Activated CD8-positive, alpha-beta T cell treated with anti-CD3 and anti-CD28 coated beads for 36 hours (primary cell): ENCODE measurements around the gene PROM2. TPM values are rescaled to one million over a fixed set of nuclear protein-coding genes. Genes with fewer than 3 reads are reported as not detected.

Experiments
- ATAC-seq: fragments of 200-7000 bp; cut with Tn5 transposase; one replicate; pipeline ENCODE4 v1.10.0; 2021; ENCODE audit warnings: mild to moderate bottlenecking, moderate library complexity
- CTCF ChIA-PET: fragments of 350-600 bp; sonication (Branson Sonifier 250); formaldehyde crosslinking; loops from one replicate; lab custom pipeline; 2021; ENCODE audit warnings: antibody characterized with exemption; lab: Charles Lee
- POLR2A ChIA-PET: fragments of 350-600 bp; sonication (Branson Sonifier 250); formaldehyde crosslinking; loops from one replicate; lab custom pipeline; 2021; ENCODE audit warnings: antibody characterized with exemption; lab: Charles Lee
- DNase-seq: peaks from one replicate; pipeline ENCODE4 v3.0.0-alpha.2; 2020
- H3K27ac Mint-ChIP-seq: one replicate; pipeline ENCODE4 v1.8.0; 2021; ENCODE audit warnings: mild to moderate bottlenecking, mixed read lengths
- H3K27me3 Mint-ChIP-seq: one replicate; pipeline ENCODE4 v1.8.0; 2021; ENCODE audit warnings: mixed read lengths
- H3K36me3 Mint-ChIP-seq: one replicate; pipeline ENCODE4 v1.8.0; 2021; ENCODE audit warnings: low read depth, mixed read lengths
- H3K4me1 Mint-ChIP-seq: one replicate; pipeline ENCODE4 v1.8.0; 2021; ENCODE audit warnings: low read depth, mixed read lengths
- H3K4me3 Mint-ChIP-seq: one replicate; pipeline ENCODE4 v1.8.0; 2021; ENCODE audit warnings: mild to moderate bottlenecking, moderate library complexity, mixed read lengths
- H3K9me3 Mint-ChIP-seq: one replicate; pipeline ENCODE4 v1.8.0; 2021; ENCODE audit warnings: mixed read lengths
- CTCF ChIP-seq: fragments of 200-600 bp; IDR thresholded peaks from one replicate; pipeline ENCODE4 v1.8.0; 2022; ENCODE audit warnings: antibody characterized with exemption, mild to moderate bottlenecking
- intact Hi-C: fragments of 100-400 bp; cut with micrococcal nuclease; formaldehyde crosslinking; loops from one replicate; pipeline ENCODE4 v1.10.0; 2022
- total RNA-seq, 2 experiments: library from RNA; stranded (reverse); gene quantifications; one replicate each; pipeline ENCODE4 v1.2.3, GENCODE V29; 2021

Gene PROM2
- total RNA-seq, 2 experiments from 2014 or later: 0.47 to 1.2 TPM

GRCh38 chr2:95307036-95307435, 32.8 kb downstream of the PROM2 start:
- TF ChIP-seq CTCF: no peak
- ChIA-PET CTCF (no interaction called here), POLR2A (no interaction called here)

DNA sequence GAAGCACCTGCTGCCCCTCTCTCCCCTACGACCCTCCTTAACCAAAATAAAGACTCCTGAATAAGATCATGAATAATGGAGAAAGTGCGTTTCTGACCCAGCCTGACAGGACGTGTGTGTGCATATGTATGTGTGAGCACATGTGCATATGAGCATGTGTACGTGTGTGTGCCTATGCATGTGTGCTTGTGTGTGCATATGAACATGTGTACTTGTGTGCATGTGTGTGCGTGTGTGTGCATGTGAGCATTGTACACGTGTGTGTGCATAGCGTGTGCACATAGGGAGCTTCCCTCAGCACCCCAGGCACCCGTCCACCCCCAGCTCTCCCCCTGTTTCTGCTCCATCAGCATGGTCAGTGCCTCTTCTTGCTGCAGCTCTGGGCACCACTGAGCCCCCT, 33.6 kb downstream of the PROM2 start:
- H3K36me3 Mint-ChIP-seq: no peaks in the 10 kb centered on the region
- no peak overlapping the region for H3K4me3 Mint-ChIP-seq
- H3K9me3 Mint-ChIP-seq: no peaks in the 10 kb centered on the region
- ChIA-PET CTCF (no interaction called here), POLR2A (interaction anchor here (0.8 kb wide), 1 partner anchor 9 kb away, joined by 3 read pairs; no protein-coding TSS in a partner anchor)
- no peak overlapping the region for H3K27ac Mint-ChIP-seq
- H3K4me1 Mint-ChIP-seq: no peaks in the 10 kb centered on the region
- intact Hi-C loops: no loop called here
- DNase-seq: no peak
- TF ChIP-seq CTCF: no peak
- ATAC-seq: no peak
- no peaks in the 10 kb centered on the region for H3K27me3 Mint-ChIP-seq

More at GRCh38 chr2:95307036-95307435, 32.8 kb downstream of the PROM2 start:
- DNase-seq (no peak), ATAC-seq (no peak)
- no peaks in the 10 kb centered on the region for H3K36me3 Mint-ChIP-seq
- H3K4me1 Mint-ChIP-seq: no peaks in the 10 kb centered on the region
- no peak overlapping the region for H3K27ac Mint-ChIP-seq
- no peaks in the 10 kb centered on the region for H3K9me3 Mint-ChIP-seq
- H3K27me3 Mint-ChIP-seq: no peaks in the 10 kb centered on the region
- intact Hi-C loops: no loop called here
- H3K4me3 Mint-ChIP-seq: no peak overlapping the region

DNA sequence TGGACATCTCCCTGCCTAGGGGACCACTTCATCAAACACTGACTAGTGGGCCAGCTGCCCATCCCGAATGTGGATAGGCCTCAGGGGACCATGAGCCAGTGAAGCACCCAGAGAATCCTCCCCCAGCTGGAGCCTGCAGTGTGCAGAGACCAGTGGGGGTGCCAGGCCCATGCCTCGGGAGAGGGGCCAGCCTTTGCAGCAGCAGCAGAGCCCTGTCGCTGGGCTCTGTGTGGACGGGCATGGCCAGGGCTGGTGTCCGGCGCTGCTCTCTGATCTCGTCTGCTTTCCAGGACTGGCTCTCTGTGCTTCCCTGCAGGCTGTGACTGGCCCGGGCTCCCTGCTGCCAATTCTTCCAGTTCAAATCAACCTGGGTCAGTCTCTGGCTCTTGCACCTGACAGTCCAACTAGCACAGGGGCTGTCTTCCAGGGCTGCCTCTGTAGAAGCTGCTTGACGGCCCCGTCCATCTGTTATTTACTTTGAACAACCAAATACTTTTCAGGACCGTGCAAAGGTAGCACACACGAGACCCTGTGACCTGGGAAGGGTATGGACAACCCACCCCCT, 34.3 kb downstream of the PROM2 start:
- POLR2A ChIA-PET: interaction anchor here (0.8 kb wide), 1 partner anchor 9 kb away, joined by 3 read pairs; no protein-coding TSS in a partner anchor
- H3K36me3 Mint-ChIP-seq: no peaks in the 10 kb centered on the region
- ATAC-seq (no peak), DNase-seq (no peak)
- H3K9me3 Mint-ChIP-seq: no peaks in the 10 kb centered on the region
- H3K27me3 Mint-ChIP-seq: no peaks in the 10 kb centered on the region
- H3K4me1 Mint-ChIP-seq: no peaks in the 10 kb centered on the region
- H3K4me3 Mint-ChIP-seq: no peak overlapping the region
- no peak for TF ChIP-seq CTCF
- CTCF ChIA-PET: no interaction called here
- intact Hi-C loops: no loop called here
- no peak overlapping the region for H3K27ac Mint-ChIP-seq

- Mint-ChIP-seq H3K9me3 (no peaks in the 10 kb centered on the region), H3K36me3 (no peaks in the 10 kb centered on the region), H3K27ac (no peak overlapping the region), H3K4me1 (no peaks in the 10 kb centered on the region), H3K27me3 (peaks cover 2% of the 10 kb centered on the region), H3K4me3 (no peak overlapping the region)
- ATAC-seq: no peak
- intact Hi-C loops: no loop called here
- no peak for DNase-seq
- CTCF ChIA-PET: no interaction called here
- TF ChIP-seq CTCF: no peak
- POLR2A ChIA-PET: no interaction called here
Observed at GRCh38 chr2:95309599-95309998, 35.4 kb downstream of the PROM2 start.

- ATAC-seq (no peak), DNase-seq (no peak)
- TF ChIP-seq CTCF: no peak
- Mint-ChIP-seq H3K27me3 (peaks cover 2% of the 10 kb centered on the region), H3K4me3 (no peak overlapping the region), H3K36me3 (no peaks in the 10 kb centered on the region), H3K4me1 (no peaks in the 10 kb centered on the region), H3K9me3 (no peaks in the 10 kb centered on the region), H3K27ac (no peak overlapping the region)
- POLR2A ChIA-PET: no interaction called here
- CTCF ChIA-PET: no interaction called here
- intact Hi-C loops: no loop called here
Observed at GRCh38 chr2:95310216-95310615, 36.0 kb downstream of the PROM2 start.
